ENCODE results near the gene ZP1. TPM values are rescaled to one million over a fixed set of nuclear protein-coding genes. Genes with fewer than 3 reads are reported as not detected.

The ZP1 gene
- total and polyA plus RNA-seq, 10 of the 15 experiments (the other 5 are each of a cell fraction or from before 2014, with no cell fraction given) = not detected

DNA sequence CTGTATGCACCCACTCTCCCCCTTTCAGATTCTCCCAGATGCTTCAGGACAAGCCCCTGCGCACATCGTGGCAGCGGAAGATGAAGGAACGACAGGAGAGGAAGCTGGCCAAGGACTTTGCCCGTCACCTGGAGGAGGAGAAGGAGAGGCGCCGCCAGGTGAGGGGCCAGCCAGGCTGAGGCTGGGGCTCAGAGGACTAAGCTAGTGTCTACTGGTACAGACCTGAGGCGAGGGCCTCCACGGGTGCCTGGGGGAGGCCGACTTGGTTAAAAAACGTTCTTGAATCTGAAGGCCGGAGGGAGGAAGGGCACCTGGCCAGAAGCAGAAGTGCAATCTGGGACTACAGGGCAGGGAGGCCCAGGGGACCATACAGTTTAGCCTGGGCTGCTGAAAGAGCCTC, 19.4 kb upstream of the ZP1 start:
- Histone ChIP-seq H3K9ac (ENCODE audit: control insufficient read depth, insufficient read depth, low read length) (no peak overlapping the region), H4K20me1 (ENCODE audit: control insufficient read depth, insufficient read depth) (no peaks in the 10 kb centered on the region), H2AFZ (ENCODE audit: control insufficient read depth, low read depth, low read length) (no peak overlapping the region), H3K36me3 (ENCODE audit: control insufficient read depth in 2 of 2, insufficient read depth in 2 of 2, low read length in 1 of 2) (peaks cover 8 to 27% of the 10 kb centered on the region in 2 experiments), H3K27ac (ENCODE audit: control insufficient read depth, insufficient read depth) (no peak overlapping the region), H3K4me3 (no peak overlapping the region), H3K4me1 (ENCODE audit: control insufficient read depth, insufficient read depth, low read length) (no peaks in the 10 kb centered on the region), H3K4me2 (ENCODE audit: control insufficient read depth, insufficient read depth) (no peak overlapping the region), H3K9me3 (replicated peaks; ENCODE audit: control insufficient read depth, insufficient read depth, low read length) (no peaks in the 10 kb centered on the region), H3K27me3 (replicated peaks in 1 of 2; ENCODE audit: control insufficient read depth in 2 of 2, insufficient read depth in 2 of 2, low read length in 1 of 2) (no peaks in the 10 kb centered on the region), H3K79me2 (ENCODE audit: control insufficient read depth, insufficient read depth, low read length) (peaks cover 31% of the 10 kb centered on the region)
- WGBS (ENCODE audit: insufficient coverage, insufficient replicate concordance, low lambda C conversion rate, missing lambda C conversion rate) = 96% methylated on average over 9 of the region's 12 CpGs
- POLR2A ChIA-PET = no interaction called here
- SMC1A ChIA-PET (ENCODE audit: uncharacterized antibody, unreplicated experiment) = no interaction called here
- DNase-seq (ENCODE audit: low read depth, low spot score) (no peak), FAIRE-seq (no peak), ATAC-seq (no peak)
- in situ Hi-C loops (cut with MboI) = no loop called here
- no peak for TF ChIP-seq TARDBP (IDR thresholded peaks at IDR 0.05; ENCODE audit: borderline replicate concordance)
- TF ChIP-seq, protein P1, sequence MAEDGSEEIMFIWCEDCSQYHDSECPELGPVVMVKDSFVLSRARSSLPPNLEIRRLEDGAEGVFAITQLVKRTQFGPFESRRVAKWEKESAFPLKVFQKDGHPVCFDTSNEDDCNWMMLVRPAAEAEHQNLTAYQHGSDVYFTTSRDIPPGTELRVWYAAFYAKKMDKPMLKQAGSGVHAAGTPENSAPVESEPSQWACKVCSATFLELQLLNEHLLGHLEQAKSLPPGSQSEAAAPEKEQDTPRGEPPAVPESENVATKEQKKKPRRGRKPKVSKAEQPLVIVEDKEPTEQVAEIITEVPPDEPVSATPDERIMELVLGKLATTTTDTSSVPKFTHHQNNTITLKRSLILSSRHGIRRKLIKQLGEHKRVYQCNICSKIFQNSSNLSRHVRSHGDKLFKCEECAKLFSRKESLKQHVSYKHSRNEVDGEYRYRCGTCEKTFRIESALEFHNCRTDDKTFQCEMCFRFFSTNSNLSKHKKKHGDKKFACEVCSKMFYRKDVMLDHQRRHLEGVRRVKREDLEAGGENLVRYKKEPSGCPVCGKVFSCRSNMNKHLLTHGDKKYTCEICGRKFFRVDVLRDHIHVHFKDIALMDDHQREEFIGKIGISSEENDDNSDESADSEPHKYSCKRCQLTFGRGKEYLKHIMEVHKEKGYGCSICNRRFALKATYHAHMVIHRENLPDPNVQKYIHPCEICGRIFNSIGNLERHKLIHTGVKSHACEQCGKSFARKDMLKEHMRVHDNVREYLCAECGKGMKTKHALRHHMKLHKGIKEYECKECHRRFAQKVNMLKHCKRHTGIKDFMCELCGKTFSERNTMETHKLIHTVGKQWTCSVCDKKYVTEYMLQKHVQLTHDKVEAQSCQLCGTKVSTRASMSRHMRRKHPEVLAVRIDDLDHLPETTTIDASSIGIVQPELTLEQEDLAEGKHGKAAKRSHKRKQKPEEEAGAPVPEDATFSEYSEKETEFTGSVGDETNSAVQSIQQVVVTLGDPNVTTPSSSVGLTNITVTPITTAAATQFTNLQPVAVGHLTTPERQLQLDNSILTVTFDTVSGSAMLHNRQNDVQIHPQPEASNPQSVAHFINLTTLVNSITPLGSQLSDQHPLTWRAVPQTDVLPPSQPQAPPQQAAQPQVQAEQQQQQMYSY (CRISPR knock-in tag; IDR thresholded peaks at IDR 0.05) = no peak
- no peak for TF ChIP-seq IKZF1 (conservative IDR thresholded peaks at IDR 0.05)
- TF ChIP-seq, protein P2, sequence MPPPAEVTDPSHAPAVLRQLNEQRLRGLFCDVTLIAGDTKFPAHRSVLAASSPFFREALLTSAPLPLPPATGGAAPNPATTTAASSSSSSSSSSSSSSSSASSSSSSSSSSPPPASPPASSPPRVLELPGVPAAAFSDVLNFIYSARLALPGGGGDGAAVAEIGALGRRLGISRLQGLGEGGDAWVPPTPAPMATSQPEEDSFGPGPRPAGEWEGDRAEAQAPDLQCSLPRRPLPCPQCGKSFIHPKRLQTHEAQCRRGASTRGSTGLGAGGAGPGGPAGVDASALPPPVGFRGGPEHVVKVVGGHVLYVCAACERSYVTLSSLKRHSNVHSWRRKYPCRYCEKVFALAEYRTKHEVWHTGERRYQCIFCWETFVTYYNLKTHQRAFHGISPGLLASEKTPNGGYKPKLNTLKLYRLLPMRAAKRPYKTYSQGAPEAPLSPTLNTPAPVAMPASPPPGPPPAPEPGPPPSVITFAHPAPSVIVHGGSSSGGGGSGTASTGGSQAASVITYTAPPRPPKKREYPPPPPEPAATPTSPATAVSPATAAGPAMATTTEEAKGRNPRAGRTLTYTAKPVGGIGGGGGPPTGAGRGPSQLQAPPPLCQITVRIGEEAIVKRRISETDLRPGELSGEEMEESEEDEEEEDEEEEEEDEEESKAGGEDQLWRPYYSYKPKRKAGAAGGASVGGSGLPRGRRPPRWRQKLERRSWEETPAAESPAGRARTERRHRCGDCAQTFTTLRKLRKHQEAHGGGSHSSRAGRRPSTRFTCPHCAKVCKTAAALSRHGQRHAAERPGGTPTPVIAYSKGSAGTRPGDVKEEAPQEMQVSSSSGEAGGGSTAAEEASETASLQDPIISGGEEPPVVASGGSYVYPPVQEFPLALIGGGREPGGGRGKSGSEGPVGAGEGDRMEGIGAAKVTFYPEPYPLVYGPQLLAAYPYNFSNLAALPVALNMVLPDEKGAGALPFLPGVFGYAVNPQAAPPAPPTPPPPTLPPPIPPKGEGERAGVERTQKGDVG (CRISPR knock-in tag; IDR thresholded peaks at IDR 0.05) = no peak
- TF ChIP-seq, protein P3, sequence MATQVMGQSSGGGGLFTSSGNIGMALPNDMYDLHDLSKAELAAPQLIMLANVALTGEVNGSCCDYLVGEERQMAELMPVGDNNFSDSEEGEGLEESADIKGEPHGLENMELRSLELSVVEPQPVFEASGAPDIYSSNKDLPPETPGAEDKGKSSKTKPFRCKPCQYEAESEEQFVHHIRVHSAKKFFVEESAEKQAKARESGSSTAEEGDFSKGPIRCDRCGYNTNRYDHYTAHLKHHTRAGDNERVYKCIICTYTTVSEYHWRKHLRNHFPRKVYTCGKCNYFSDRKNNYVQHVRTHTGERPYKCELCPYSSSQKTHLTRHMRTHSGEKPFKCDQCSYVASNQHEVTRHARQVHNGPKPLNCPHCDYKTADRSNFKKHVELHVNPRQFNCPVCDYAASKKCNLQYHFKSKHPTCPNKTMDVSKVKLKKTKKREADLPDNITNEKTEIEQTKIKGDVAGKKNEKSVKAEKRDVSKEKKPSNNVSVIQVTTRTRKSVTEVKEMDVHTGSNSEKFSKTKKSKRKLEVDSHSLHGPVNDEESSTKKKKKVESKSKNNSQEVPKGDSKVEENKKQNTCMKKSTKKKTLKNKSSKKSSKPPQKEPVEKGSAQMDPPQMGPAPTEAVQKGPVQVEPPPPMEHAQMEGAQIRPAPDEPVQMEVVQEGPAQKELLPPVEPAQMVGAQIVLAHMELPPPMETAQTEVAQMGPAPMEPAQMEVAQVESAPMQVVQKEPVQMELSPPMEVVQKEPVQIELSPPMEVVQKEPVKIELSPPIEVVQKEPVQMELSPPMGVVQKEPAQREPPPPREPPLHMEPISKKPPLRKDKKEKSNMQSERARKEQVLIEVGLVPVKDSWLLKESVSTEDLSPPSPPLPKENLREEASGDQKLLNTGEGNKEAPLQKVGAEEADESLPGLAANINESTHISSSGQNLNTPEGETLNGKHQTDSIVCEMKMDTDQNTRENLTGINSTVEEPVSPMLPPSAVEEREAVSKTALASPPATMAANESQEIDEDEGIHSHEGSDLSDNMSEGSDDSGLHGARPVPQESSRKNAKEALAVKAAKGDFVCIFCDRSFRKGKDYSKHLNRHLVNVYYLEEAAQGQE (IDR thresholded peaks at IDR 0.05; ENCODE audit: low read depth, low read length) = no peak
- no peak for TF ChIP-seq SIX5 (IDR thresholded peaks at IDR 0.05; ENCODE audit: low read depth, low read length, severe bottlenecking)
- TF ChIP-seq LARP7 (IDR thresholded peaks at IDR 0.05) = no peak
- TF ChIP-seq, protein P4, sequence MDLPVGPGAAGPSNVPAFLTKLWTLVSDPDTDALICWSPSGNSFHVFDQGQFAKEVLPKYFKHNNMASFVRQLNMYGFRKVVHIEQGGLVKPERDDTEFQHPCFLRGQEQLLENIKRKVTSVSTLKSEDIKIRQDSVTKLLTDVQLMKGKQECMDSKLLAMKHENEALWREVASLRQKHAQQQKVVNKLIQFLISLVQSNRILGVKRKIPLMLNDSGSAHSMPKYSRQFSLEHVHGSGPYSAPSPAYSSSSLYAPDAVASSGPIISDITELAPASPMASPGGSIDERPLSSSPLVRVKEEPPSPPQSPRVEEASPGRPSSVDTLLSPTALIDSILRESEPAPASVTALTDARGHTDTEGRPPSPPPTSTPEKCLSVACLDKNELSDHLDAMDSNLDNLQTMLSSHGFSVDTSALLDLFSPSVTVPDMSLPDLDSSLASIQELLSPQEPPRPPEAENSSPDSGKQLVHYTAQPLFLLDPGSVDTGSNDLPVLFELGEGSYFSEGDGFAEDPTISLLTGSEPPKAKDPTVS (IDR thresholded peaks at IDR 0.05; ENCODE audit: low read depth, low read length) = no peak
- no peak for TF ChIP-seq TCF12 (IDR thresholded peaks at IDR 0.05; ENCODE audit: low read depth, low read length)
- TF ChIP-seq NFYA (IDR thresholded peaks at IDR 0.05; ENCODE audit: borderline replicate concordance, low read depth, low read length) = no peak
- TF ChIP-seq RELA (IDR thresholded peaks at IDR 0.05; ENCODE audit: borderline replicate concordance, partially characterized antibody) = no peak
- TF ChIP-seq JUND (IDR thresholded peaks at IDR 0.05; ENCODE audit: low read depth, low read length) = no peak
- CTCF ChIA-PET = no interaction called here
- RAD21 ChIA-PET (ENCODE audit: unreplicated experiment) = no interaction called here
- no TSS peak for BruUV-seq (replicated peaks)
- intact Hi-C loops (cut with micrococcal nuclease; ENCODE audit: unreplicated experiment) = loop anchor here (10.0 kb wide), 1 partner anchor 107 kb away; the partner anchor contains the start of gene SLC15A3
